NCI-H1930 (cell line): ENCODE results near the gene ALKBH1.
"Not testable (repeated sequence)": the region's sequence is repeated elsewhere in the genome, so short reads cannot be mapped to it uniquely, and the experiment has no call there.

Source experiments
- DNase-seq, 2 experiments: peaks; one replicate each; lab custom pipeline; 2025; lab: John Stamatoyannopoulos, UW

ALKBH1 gene

DNA sequence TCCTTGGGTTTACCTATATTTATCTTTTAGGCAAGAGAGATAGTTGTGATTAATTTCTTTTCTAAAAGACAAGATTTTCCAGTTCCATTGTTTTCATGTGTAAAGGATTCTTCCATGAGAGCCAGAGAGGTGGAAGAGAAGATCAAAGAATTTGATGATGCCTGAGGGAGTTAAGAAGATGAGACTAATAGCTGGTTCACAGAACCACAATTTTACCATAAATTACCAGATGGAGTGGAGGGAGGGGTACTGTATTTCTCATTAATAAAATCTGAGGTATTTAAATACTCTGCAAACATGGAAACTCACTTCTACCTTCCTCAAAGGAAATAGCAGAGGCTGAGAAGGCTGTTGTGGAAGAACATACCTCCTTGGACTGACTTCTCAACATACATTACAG, 34.6 kb downstream of the ALKBH1 start:
- DNase-seq = no peak

DNA sequence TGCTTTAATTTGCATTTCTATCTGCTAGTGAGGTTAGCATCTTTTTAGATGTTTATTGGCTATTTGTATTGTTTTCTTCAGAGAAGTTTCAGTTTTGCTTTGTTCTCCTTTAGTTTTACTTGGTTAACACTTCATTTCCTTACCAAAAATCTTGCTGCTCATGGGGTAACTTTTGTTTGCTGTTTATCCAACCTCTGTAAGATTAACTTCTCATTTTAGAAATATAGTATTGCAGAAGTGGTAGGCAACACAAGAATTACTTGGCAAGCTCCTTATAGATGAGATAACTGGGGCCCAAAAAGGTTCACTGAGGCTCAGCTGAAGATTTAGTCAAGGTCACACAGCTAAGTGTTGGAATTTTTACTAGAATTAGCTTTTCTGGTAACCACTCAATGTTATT, 40.5 kb downstream of the ALKBH1 start:
- DNase-seq = no peak

DNA sequence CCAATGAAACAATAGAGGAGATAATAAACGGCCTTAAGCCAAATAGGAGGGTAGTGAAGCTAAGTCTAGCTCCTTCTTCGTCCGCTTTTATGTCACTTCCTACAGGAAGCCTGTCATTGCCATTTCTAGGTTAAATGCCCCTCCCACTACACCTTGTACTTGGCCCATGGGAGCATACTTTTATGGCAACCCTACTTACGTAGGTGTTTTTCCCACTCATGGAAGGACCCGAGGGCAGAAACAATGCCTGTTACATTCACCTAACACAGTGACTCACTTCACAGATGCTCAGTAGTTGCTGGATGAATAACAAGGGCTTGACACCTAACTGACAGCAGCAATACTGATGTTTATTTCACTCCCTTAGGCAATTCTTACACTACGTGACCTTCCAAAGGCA, 44.5 kb downstream of the ALKBH1 start:
- no peak for DNase-seq

DNA sequence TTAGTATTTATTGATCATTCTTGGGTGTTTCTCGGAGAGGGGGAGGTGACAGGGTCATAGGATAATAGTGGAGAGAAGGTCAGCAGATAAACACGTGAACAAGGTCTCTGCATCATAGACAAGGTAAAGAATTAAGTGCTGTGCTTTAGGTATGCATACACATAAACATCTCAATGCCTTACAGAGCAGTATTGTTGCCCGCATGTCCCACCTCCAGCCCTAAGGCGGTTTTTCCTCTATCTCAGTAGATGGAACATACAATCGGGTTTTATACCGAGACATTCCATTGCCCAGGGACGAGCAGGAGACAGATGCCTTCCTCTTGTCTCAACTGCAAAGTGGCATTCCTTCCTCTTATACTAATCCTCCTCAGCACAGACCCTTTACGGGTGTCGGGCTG, 46.3 kb downstream of the ALKBH1 start:
- not testable (repeated sequence) for DNase-seq

DNA sequence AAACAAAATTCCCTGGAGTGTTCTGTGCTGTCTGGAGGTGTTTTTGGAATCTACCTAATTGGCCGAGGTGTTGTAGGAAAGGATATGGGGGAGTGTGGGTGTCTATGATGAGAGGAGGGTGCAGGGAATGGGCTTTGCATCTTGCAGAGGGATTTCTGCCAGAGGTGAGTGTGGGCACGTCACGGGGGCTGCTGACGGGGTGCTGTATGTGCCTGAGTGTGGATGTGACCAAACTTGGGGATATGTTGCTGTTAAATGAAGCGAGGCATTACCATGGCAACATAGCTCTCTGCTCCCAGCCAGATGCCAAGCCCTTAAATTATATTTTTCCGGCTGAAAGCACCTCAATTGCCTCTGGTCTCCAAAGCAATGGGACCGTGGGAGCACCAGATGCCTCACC, 47.1 kb downstream of the ALKBH1 start:
- no peak for DNase-seq

DNA sequence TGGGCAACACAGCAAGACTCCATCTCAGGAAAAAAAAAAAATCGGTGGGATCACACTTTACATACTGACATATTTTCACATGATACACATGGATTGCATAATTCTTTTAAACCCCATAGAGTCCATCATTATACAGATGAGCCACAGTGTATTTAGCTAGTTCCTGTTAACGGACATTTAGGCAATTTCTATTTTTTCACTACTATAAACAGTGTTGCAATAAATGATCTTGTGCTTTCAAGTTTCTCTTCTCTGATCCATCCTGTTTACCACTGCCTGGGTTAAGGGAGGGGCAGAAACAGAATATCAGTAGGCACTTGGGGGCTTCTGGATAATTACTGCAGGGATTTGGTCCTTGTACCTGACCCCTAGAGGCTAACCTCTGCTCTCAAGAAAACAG, 48.0 kb downstream of the ALKBH1 start:
- DNase-seq = no peak

DNA sequence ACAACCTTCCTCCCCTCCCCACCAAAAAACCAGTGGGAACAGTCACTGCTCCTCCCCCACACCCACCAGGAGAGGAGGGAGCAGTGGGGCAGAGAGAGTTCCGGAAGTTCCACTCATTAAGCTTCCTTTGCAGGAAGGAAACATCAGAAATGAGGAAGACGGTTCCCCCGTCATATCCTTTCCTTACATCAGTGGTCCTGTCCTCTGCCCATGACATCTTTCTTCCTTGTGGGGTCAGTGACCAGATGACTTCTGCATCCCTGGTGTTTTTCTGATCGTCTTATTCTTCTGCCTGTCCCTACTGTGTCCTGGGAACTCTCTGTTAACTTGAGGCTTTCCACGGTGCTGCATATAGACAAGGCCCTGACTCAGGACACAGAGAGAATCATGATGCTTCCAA, 50.5 kb downstream of the ALKBH1 start:
- no peak for DNase-seq

DNA sequence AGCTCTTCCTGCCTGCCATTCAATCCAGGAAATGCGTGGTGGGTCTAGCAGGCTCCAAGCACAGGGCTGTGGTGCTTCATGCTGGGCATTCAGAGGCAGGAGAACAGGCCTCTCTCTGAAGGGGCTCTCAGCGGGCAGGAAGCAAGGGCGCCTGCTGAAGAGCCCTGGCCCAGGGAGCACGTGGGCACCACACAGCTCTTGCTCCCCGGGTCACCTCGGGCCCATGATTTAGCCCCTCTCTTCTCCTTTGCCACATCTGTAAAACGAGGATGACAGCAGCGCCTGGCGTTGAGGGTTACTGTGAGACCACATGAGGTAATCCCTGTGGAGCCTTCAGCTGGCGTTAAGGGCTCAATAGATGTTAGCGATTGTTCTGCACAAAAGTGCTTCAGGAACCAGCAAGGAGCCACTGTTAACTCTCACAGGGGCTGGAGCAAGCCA, 53.8 kb downstream of the ALKBH1 start:
- DNase-seq = no peak

DNA sequence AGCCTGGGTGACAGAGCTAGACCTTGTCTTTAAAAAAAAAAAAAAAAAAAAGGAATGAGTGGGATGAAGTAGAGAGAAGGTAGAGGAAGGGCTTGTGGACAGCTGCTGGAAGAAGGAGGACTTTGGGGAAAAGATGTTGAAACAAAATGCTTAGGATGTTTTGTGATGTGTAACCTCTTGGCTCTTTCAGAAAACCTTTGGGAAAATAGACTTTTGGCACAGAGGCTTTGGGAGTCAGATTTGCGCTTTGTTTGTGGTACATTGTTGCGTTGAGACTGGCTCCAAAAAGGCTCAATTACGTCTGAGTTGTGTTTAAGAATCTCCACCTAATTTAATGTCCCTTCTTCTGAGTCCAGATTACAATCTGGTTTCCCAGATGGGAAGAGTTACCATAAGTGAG, 58.5 kb downstream of the ALKBH1 start:
- DNase-seq = no peak

DNA sequence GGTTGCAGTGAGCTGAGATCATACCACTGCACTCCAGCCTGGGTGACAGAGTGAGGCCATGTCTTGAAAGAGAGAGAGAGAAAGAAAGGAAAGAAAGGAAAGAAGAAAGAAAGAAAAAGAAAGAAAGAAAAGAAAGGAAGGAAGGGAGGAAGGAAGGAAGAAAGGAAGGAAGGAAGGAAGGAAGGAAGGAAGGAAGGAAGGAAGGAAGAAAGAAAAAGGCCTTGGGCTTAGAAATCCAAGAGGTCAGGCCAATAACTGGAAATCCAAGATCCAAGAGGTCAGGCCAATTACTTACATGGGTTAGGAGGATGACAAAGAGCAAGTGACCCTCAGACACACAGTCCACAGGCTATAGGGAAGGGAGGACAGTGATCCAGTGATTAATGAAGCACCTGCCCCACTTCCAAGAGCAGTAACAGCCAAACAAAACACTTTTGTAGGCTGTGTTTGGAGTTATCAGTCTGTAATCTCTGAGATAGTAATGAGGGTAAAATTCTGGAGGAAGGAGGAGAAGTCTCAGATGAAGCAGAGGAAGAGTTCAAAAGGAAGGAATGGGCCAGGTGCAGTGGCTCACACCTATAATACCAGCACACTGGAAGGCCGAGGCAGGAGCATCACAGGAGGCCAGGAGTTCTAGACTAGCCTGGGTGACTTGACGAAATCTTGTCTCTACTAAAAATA, 59.2 kb downstream of the ALKBH1 start:
- no peak for DNase-seq

DNA sequence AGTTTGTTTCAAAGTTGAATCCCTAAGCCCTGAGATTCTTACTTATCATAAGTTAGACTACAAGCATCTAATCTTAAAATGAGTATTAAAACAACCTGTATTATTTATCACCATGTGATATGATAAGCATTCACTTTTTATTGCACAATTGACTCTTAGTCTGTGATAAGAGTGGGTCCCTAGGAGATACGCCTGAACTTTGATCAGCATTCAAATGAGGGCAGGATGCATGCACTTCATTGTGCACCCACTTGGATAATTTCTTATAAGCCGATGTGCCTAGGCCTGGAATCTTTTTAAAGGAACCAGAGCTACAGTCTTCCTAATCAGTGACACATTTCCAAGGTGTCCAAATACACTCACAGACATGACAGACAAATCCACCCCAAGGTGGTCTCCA, 60.0 kb downstream of the ALKBH1 start:
- DNase-seq = no peak

DNA sequence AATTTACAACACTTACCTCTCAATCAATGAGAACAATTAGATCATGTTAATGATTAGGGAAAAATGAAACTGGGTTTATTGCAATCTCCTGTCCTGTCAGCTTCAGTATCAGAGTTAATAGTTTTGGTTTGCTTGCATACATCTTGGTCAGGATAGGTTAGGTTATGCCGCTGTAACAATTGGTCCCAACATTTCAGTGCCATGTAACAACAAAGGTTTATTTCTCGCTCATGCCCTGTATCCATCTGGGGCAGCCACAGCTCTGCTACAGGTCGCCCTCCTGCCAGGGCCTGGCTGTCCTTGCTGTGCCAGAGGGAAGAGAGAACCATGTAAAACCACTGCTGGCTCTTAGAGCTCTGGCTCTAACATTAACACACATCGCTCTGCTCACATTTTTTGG, 60.9 kb downstream of the ALKBH1 start:
- no peak for DNase-seq

DNA sequence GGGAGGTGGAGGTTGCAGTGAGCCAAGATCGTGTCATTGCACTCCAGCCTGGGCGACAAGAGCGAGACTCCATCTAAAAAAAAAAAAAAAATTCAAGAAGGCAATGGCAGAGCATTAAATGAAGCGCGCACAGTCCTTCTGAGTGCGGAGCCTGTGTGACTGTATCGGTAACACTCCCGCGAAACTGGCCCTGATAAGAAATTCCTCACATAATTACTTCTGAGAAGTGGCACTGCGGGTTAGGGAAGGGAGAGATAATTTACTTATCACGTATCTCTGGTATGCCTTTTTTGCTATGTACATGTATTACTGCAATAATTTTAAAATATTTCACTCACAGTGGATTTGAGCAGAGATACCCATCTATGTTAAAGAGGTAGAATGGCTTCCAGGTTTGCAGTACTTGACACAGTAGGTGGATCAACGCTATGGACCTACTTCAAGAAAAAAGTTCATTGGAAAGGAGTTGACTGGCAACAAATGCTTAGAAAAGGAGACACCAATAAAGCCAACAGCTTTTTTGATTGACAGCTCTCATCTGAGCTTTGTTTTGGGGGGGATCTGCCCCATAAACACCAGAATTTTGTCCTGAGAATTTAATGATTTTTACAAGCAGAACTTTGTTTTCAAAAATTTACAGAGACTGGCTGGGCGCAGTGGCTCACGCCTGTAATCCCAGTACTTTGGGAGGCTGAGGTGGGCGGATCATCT, 62.1 kb downstream of the ALKBH1 start:
- no peak for DNase-seq

DNA sequence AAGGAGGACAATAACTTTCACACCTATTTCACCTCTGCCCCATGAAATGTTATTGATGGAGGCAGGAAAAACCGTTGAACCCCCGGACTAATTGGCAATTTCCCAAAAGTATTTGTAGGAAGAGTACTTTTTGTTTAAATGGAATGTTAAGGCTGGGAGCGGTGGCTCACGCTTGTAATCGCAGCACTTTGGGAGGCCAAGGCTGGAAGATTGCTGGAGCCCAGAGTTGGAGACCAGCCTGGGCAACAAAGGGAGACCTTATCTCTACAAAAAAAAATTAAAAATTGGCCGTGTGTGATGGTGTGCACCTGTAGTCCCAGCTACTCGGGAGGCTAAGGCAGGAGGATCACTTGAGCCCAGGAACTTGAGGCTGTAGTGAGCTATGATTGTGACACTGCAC, 65.4 kb downstream of the ALKBH1 start:
- no peak for DNase-seq

DNA sequence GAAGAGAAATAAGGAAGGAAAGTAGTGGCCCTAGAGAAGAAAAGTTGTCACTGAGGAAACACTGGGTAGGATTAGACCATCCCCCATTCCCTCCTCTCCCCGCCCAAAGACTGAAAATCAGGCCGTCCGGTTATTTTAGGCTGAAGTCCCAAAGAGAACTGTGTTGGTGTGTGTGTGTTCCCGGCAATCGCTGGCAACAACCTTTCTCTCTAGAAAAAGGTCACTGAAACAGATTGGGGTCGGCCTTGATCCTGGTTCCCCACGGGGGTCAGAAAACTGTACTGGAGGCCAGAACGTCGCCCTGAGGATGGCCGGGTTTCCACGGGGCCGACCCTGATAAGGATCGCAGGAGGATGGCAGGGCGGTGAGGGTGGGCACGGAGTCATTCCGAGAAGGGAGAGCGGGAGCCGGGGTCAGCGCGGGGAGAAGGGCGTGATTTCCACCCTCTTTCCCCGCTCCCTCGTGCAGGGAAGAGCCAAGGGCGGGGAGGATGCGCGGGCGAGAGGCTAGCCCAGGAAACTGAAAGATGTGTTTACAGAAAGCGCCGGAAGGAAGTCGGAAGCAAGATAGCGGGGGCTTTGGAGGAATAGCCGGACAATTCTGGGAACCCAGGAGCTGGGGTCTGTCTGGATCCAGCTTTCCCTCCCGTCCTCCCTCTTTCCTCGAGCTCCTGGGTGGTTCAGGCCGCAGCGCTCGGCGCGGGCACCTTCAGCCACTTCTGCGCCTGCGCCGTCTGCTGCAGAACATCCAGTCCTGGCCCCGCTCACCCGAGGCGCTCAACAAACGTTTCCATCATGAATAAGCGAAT, 66.1 kb downstream of the ALKBH1 start:
- DNase-seq = peak in 1 of 2 experiments; percentile 34

DNA sequence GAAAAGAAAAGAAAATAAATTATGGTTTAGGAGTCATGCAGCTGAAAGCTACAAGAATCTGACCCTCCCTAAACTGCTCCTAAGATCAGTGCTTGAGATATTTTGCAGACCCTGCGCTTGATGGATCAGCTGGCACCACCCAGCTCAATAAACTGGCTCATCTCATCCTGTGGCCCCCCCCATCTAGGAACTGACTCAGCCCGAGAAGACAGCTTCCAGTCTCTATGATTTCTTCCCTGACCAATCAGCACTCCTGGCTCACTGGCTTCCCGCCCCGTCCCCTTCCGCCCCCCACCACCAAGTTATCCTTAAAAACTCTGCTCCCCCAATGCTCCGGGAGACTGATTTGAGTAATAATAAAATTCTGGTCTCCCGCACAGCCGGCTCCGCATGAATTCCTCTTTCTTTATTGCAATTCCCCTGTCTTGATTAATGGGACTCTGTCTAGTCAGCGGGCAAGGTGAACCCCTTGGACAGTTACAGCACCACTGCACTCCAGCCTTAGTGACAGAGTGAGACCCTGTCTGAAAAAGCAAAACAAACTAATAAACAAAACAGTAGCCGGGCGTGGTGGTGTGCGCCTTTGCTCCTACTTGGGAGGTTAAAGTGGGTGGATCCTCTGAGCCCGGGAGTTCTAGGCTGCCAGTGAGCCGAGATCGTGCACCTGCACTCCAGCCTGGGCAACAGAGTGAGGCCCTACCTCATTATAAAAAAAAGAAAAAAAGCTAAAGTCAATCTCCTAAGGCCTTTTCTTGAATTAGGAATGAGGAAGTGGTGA, 66.9 kb downstream of the ALKBH1 start:
- DNase-seq = no peak

DNA sequence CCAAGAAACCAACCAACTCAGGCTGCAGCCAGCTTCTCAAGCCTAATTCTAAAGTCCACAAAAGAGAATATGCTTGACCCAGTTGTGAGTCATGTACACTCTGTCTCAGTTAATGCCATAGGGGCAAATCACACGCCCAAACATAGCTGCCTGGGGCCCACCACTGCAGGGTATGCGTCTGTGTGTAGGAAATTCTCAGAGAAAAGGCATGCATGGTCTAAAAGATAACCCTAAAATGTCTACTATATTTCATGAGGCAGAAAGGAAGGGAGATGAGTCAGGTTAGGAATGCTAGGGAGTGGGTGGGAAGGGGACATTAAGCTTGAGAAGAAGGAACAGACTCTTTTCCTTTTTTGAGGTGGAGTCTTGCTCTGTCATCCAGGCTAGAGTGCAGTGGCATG, 69.1 kb downstream of the ALKBH1 start:
- no peak for DNase-seq

DNA sequence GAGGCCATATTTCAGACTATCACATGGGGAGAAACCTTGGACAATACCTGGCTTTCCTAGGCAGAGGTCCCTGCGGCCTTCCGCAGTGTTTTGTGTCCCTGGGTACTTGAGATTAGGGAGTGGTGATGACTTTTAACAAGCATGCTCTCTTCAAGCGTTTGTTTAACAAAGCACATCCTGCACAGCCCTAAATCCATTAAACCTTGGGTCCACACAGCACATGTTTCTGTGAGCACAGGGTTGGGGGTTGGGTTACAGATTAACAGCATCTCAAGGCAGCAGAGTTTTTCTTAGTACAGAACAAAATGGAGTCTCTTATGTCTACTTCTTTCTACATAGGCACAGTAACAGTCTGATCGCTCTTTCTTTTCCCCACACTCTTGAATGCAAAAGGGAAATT, 72.0 kb downstream of the ALKBH1 start:
- not testable (repeated sequence) for DNase-seq

DNA sequence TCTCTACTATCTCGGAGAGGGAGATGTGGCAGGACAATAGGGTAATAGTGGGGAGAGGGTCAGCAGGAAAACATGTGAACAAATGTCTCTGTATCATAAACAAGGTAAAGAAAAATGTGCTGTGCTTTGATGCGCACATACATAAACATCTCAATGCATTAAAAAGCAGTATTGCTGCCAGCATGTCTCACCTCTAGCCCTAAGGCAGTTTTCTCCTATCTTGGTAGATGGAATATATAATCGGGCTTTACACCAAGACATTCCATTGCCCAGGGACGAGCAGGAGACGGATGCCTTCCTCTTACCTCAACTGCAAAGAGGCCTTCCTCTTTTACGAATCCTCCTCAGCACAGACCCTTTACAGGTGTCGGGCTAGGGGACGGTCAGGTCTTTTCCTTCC, 72.4 kb downstream of the ALKBH1 start:
- not testable (repeated sequence) for DNase-seq

DNA sequence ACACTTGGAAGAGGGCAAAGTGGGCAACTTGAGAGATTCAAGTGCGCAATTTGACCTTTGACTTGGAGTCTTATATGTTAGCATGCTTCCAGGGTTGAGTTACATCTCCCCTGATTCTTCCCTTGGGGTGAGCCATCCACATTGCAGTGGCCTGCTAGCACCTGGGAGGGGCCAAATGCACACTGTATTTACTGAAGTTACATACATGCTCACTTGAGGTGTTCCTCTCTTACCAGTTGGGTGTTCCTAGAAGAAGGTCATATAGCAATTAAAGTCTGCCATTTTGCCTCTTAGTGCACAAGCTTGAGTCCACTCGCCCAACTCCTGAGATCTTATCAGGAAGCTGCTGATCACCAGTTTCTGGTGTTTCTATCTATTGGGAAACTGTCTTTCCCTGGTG, 77.7 kb downstream of the ALKBH1 start:
- DNase-seq = no peak

DNA sequence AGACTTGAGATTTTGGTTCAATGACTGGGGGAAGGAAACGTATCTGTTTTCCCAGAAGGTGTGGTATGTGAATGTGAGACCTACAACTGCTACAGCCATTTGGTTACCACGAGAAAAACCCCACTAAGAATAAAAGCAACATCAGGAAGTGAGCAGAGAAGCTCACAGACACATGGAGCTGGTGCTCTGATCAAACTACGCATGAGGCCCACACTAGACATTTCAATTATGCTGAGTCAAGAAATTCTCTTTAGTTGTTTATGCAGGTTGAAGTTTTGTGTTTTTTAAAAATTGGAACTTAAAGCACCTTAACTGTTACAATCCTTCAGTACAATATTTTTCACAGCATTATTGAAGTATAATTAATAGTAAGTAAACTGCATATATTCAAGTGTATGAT, 82.5 kb downstream of the ALKBH1 start:
- no peak for DNase-seq

DNA sequence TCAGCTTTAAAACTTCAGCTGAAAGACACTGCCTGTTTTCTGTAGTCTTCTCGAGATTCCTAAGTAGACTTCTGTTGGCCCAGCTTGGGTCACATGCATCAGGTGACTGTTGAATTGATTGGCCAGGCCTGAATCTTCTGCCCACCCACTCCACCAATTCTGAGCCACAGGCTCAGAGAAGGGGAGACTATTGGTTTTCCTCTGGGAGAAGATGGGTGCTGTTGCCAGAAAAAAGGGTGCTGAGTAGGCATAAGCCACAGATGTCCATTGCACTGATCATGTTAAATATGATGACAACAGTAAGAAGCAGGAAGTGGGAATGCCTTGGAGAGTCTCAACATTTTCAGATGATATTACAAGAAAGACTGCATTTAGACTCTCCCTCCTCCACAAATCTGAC, 84.6 kb downstream of the ALKBH1 start:
- no peak for DNase-seq
